Loucy (cell line): ENCODE measurements around the gene ZNF597.

ENCODE experiments used
- CTCF ChIP-seq: fragments of 200-600 bp; sonication (generic); conservative IDR thresholded peaks from 2 replicates; pipeline ENCODE4 v1.5.1; 2014; ENCODE audit warnings: mild to moderate bottlenecking, antibody characterized with exemption, low read length
- EZH2phosphoT487 ChIP-seq: fragments of 200-600 bp; IDR thresholded peaks from 2 replicates; pipeline ENCODE4 v1.6.1; 2018; ENCODE audit warnings: antibody characterized with exemption, mild to moderate bottlenecking, moderate library complexity, borderline replicate concordance

GRCh38 chr16:3457434-3458252 is 14.3 kb upstream of the ZNF597 start:
- TF ChIP-seq CTCF: no peak; the same call in 1 of the 2 replicates
- TF ChIP-seq EZH2phosphoT487: no peak
